HepG2 (cell line): ENCODE results near the gene ARPC5. TPM values are rescaled to one million over a fixed set of nuclear protein-coding genes. Genes with fewer than 3 reads are reported as not detected.
A peak's percentile ranks its signal among the peaks of the same experiment; 100 is the strongest.

Source experiments
- ATF4 ChIP-seq, 2 experiments: fragments of 450-650 bp in 1 of 2; sonication (generic) in 1 of 2; formaldehyde crosslinking; IDR thresholded peaks; 2 replicates each; pipeline versions ENCODE4 v1.5.0 to v1.8.0; 2020 to 2022; ENCODE audit warnings: mild to moderate bottlenecking in 1 of 2, missing genetic modification reagents in 1 of 2
- CERS6 ChIP-seq: sonication (generic); formaldehyde crosslinking; IDR thresholded peaks from 2 replicates; pipeline ENCODE4 v1.5.0; 2020; ENCODE audit warnings: missing genetic modification reagents
- HINFP ChIP-seq: sonication (generic); formaldehyde crosslinking; IDR thresholded peaks from 2 replicates; pipeline ENCODE4 v1.4.0; 2020; ENCODE audit warnings: low read depth, mild to moderate bottlenecking, missing genetic modification reagents
- HMG20A ChIP-seq: IDR thresholded peaks from 2 replicates; pipeline ENCODE4 v1.6.1; 2016; ENCODE audit warnings: borderline replicate concordance
- KIAA2018 ChIP-seq: sonication (generic); formaldehyde crosslinking; IDR thresholded peaks from 2 replicates; pipeline ENCODE4 v1.5.0; 2020; ENCODE audit warnings: mild to moderate bottlenecking, missing genetic modification reagents, borderline replicate concordance
- NKX3-1 ChIP-seq: sonication (generic); formaldehyde crosslinking; IDR thresholded peaks from 2 replicates; pipeline ENCODE4 v1.5.0; 2020; ENCODE audit warnings: missing genetic modification reagents
- NR0B2 ChIP-seq: sonication (generic); formaldehyde crosslinking; IDR thresholded peaks from 2 replicates; pipeline ENCODE4 v1.4.0; 2020; ENCODE audit warnings: mild to moderate bottlenecking, missing genetic modification reagents
- POLR2AphosphoS2 ChIP-seq: IDR thresholded peaks from 2 replicates; pipeline ENCODE4 v1.6.1; 2011; ENCODE audit warnings: low read depth, low read length, improper control_type of control experiment
- PRPF4 ChIP-seq: fragments of 200-400 bp; formaldehyde crosslinking; IDR thresholded peaks from 2 replicates; pipeline ENCODE4 v1.6.1; 2016; ENCODE audit warnings: low read length, low read depth; ENCODE audit not compliant: poor library complexity, severe bottlenecking
- SKIL ChIP-seq: sonication (generic); formaldehyde crosslinking; IDR thresholded peaks from 2 replicates; pipeline ENCODE4 v1.8.0; 2022; ENCODE audit warnings: missing genetic modification reagents, mild to moderate bottlenecking, moderate library complexity, borderline replicate concordance
- TARDBP ChIP-seq: sonication (generic); formaldehyde crosslinking; IDR thresholded peaks from 2 replicates; pipeline ENCODE4 v1.8.0; 2022; ENCODE audit warnings: mild to moderate bottlenecking, missing genetic modification reagents
- ZMAT5 ChIP-seq: sonication (generic); formaldehyde crosslinking; IDR thresholded peaks from 2 replicates; pipeline ENCODE4 v1.5.0; 2020; ENCODE audit warnings: mild to moderate bottlenecking, low read depth, missing genetic modification reagents, borderline replicate concordance
- ZNF20 ChIP-seq: sonication (generic); formaldehyde crosslinking; IDR thresholded peaks from 2 replicates; pipeline ENCODE4 v1.4.0; 2020; ENCODE audit warnings: mild to moderate bottlenecking, moderate library complexity, missing genetic modification reagents
- ZNF501 ChIP-seq: sonication (generic); formaldehyde crosslinking; IDR thresholded peaks from 2 replicates; pipeline ENCODE4 v1.5.1; 2020; ENCODE audit warnings: mild to moderate bottlenecking, moderate library complexity, missing genetic modification reagents
- polyA plus RNA-seq, 8 experiments: library from polyadenylated mRNA; depleted of rRNA in 3 of 8; stranded (reverse) in 7 of 8; unstranded in 1 of 8; fragments of >200 nt; fragmentation: Illumina TruSeq in 4 of 8; extraction: Trizol in 4 of 8; gene quantifications; 2 replicates each; pipeline versions ENCODE4 v1.2.1 to v1.2.3, GENCODE V29; 2011 to 2016; ENCODE audit warnings: low read depth in 4 of 8, missing spikeins in 1 of 8, mixed read lengths in 1 of 8; ENCODE audit not compliant: insufficient read depth in 1 of 8
- total RNA-seq, 5 experiments: library from RNA; depleted of rRNA; stranded (reverse); fragments of >200 nt; fragmentation: Illumina TruSeq; extraction: Trizol; gene quantifications; 2 replicates each; pipeline ENCODE4 v1.2.3, GENCODE V29; 2016; ENCODE audit warnings: low read depth in 1 of 5

ARPC5 gene
- total and polyA plus RNA-seq, 2 of the 13 experiments (the other 11 are each of a cell fraction or from before 2014, with no cell fraction given), result 48.4 to 106 TPM

GRCh38 chr1:183636334-183636682 lies 725 bp upstream of the ARPC5 start (continued):
- TF ChIP-seq SKIL (CRISPR knock-in tag), result 0 out of 2 replicates have a peak, but pooled peaks have one; percentile 7
- 0 out of 2 replicates have a peak, but pooled peaks have one; percentile 65 for TF ChIP-seq KIAA2018 (CRISPR knock-in tag)
- TF ChIP-seq PRPF4, result no peak
- TF ChIP-seq TARDBP (CRISPR knock-in tag), result 0 out of 2 replicates have a peak, but pooled peaks have one; percentile 22
- no peak for TF ChIP-seq CERS6 (CRISPR knock-in tag)
- no peak for TF ChIP-seq NKX3-1 (CRISPR knock-in tag)
- TF ChIP-seq HMG20A (CRISPR knock-in tag), result no peak
- TF ChIP-seq ZMAT5 (CRISPR knock-in tag), result no peak
- 0 out of 4 replicates have a peak, but pooled peaks of 1 of the 2 experiments have one; percentile 25 for TF ChIP-seq ATF4 (CRISPR knock-in tag; IDR thresholded peaks at IDR 0.05)
- no peak for TF ChIP-seq POLR2AphosphoS2
- TF ChIP-seq ZNF501 (CRISPR knock-in tag), result 0 out of 2 replicates have a peak, but pooled peaks have one; percentile 8
- TF ChIP-seq ZNF20 (CRISPR knock-in tag), result no peak
- no peak for TF ChIP-seq NR0B2 (CRISPR knock-in tag)
- TF ChIP-seq HINFP, result no peak
